Esophagus squamous epithelium (tissue), 5 donors: Measurements from ENCODE around the gene TANC1. TPM values are rescaled to one million over a fixed set of nuclear protein-coding genes. Genes with fewer than 3 reads are reported as not detected.

Experiments
- DNase-seq: peaks from one replicate; lab custom pipeline; 2025; lab: John Stamatoyannopoulos, UW
- H3K27ac ChIP-seq, 4 donors: fragments of 200-600 bp; sonication (generic); one replicate each; pipeline ENCODE4 v1.5.1; 2016 to 2019; ENCODE audit warnings: mild to moderate bottlenecking in 1 of 4
- H3K27me3 ChIP-seq, 4 donors: fragments of 200-600 bp; sonication (generic); 1 replicate in 3 of 4; 2 replicates in 1 of 4; pipeline versions ENCODE4 v1.5.1 to v1.6.0; 2017 to 2021; ENCODE audit warnings: antibody characterized with exemption in 1 of 4
- H3K36me3 ChIP-seq, 3 donors: fragments of 200-600 bp; sonication (generic); one replicate each; pipeline ENCODE4 v1.5.1; 2016 to 2019
- H3K4me1 ChIP-seq, 3 donors: fragments of 200-600 bp; sonication (generic); one replicate each; pipeline ENCODE4 v1.5.1; 2017 to 2019
- H3K4me3 ChIP-seq, 4 donors: fragments of 200-600 bp; sonication (generic); 1 replicate in 3 of 4; 2 replicates in 1 of 4; pipeline ENCODE4 v1.5.1; 2016 to 2019; ENCODE audit warnings: mild to moderate bottlenecking in 2 of 4, moderate library complexity in 1 of 4
- H3K9me3 ChIP-seq, 3 donors: fragments of 200-600 bp; sonication (generic); one replicate each; pipeline ENCODE4 v1.5.1; 2016 to 2019
- POLR2A ChIP-seq, 4 donors: fragments of 450-650 bp; IDR thresholded peaks; one replicate each; pipeline ENCODE4 v1.6.1; 2017; ENCODE audit warnings: antibody characterized with exemption in 4 of 4, mild to moderate bottlenecking in 4 of 4, moderate library complexity in 3 of 4
- WGBS, 2 donors: methylation state at CpG; one replicate each; pipeline ENCODE4 v1.1.5; 2018; 5-methylcytosine and 5-hydroxymethylcytosine counted together
- intact Hi-C: fragments of 100-400 bp; cut with DNase I; formaldehyde crosslinking; loops from one replicate; pipeline ENCODE4 v1.15.0; 2022
- total RNA-seq, 4 donors: library from RNA; depleted of rRNA; stranded (reverse); fragments of >200 nt; gene quantifications; one replicate each; pipeline ENCODE4 v1.1.0, GENCODE V29; 2016
- TF ChIP-seq, protein P1 (sequence below), 6 experiments: fragments of 450-650 bp in 4 of 6; fragments of 200-600 bp in 2 of 6; sonication (generic) in 2 of 6; IDR thresholded peaks; one replicate each; pipeline ENCODE4 v1.5.1; 2016 to 2019; ENCODE audit warnings: antibody characterized with exemption in 6 of 6, mild to moderate bottlenecking in 4 of 6, moderate library complexity in 4 of 6
- donor health status: DM: yes; HTN: yes; CAD: no.

Gene TANC1
- total RNA-seq, 4 donors from 2014 or later: 29.4 to 54.5 (median 42.2) TPM

DNA sequence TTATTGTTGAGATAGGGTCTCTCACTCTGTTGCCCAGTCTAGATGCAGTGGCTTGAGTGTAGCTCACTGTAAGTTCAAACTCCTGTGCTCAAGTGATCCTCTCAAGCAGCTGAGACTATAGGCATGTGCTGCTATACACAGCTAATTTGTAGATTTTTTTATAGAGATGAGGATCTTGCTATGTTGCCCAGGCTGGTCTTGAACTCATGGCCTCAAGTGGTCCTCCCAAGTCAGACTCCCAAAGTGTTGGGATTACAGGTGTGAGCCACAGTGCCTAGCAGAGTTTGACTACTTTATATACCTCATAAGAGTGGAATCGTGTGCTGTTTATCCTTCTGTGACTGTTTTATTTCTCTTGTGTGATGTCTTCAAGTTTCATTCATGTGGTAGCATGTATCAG lies 60.3 kb downstream of the TANC1 start:
- no peaks in the 10 kb centered on the region for H3K27me3 ChIP-seq
- no peaks in the 10 kb centered on the region for H3K9me3 ChIP-seq
- H3K4me1 ChIP-seq: peaks cover 9 to 44% (median 22%) of the 10 kb centered on the region in 3 donors
- intact Hi-C loops: no loop called here
- no peak overlapping the region for H3K4me3 ChIP-seq
- no peak overlapping the region for H3K27ac ChIP-seq
- no peak for TF ChIP-seq POLR2A (IDR thresholded peaks at IDR 0.05)
- TF ChIP-seq, protein P1, sequence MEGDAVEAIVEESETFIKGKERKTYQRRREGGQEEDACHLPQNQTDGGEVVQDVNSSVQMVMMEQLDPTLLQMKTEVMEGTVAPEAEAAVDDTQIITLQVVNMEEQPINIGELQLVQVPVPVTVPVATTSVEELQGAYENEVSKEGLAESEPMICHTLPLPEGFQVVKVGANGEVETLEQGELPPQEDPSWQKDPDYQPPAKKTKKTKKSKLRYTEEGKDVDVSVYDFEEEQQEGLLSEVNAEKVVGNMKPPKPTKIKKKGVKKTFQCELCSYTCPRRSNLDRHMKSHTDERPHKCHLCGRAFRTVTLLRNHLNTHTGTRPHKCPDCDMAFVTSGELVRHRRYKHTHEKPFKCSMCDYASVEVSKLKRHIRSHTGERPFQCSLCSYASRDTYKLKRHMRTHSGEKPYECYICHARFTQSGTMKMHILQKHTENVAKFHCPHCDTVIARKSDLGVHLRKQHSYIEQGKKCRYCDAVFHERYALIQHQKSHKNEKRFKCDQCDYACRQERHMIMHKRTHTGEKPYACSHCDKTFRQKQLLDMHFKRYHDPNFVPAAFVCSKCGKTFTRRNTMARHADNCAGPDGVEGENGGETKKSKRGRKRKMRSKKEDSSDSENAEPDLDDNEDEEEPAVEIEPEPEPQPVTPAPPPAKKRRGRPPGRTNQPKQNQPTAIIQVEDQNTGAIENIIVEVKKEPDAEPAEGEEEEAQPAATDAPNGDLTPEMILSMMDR (IDR thresholded peaks at IDR 0.05): no peak
- H3K36me3 ChIP-seq: no peaks in the 10 kb centered on the region
- DNase-seq: no peak
- 50 to 88% methylated on average over 1 of the region's 1 CpG for WGBS, 2 donors

DNA sequence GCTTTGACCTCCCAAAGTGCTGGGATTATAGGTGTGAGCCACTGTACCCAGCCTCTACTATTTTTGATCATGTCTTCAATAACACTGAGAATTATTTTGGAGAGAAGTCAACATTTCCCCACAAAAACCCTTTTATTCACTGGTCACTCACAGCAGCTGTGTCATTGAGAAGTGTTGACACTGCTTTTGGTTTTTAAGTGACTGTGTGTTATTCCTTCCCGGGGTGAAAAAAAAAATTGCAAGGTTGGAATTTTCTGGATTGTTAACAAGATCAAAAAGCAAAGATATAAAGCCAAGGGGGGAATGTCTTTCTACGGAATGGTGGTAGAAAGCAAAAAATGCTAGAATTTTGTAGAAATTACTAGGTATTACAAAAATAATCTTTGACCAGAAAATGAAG lies 61.5 kb downstream of the TANC1 start:
- H3K27me3 ChIP-seq: no peaks in the 10 kb centered on the region
- TF ChIP-seq, protein P1 (IDR thresholded peaks at IDR 0.05): no peak
- TF ChIP-seq POLR2A (IDR thresholded peaks at IDR 0.05): no peak
- H3K4me1 ChIP-seq: peaks cover 9 to 56% (median 27%) of the 10 kb centered on the region in 3 donors
- intact Hi-C loops: loop anchor here (5.0 kb wide), 1 partner anchor 82 kb away; no protein-coding TSS in a partner anchor
- no peak overlapping the region for H3K4me3 ChIP-seq
- H3K27ac ChIP-seq: peak overlapping the region in 3 of 4 donors; percentile 17 to 73 (median 68)
- WGBS, 2 donors: 67 to 68% methylated on average over 2 of the region's 2 CpGs
- no peak for DNase-seq
- no peaks in the 10 kb centered on the region for H3K36me3 ChIP-seq
- no peaks in the 10 kb centered on the region for H3K9me3 ChIP-seq

DNA sequence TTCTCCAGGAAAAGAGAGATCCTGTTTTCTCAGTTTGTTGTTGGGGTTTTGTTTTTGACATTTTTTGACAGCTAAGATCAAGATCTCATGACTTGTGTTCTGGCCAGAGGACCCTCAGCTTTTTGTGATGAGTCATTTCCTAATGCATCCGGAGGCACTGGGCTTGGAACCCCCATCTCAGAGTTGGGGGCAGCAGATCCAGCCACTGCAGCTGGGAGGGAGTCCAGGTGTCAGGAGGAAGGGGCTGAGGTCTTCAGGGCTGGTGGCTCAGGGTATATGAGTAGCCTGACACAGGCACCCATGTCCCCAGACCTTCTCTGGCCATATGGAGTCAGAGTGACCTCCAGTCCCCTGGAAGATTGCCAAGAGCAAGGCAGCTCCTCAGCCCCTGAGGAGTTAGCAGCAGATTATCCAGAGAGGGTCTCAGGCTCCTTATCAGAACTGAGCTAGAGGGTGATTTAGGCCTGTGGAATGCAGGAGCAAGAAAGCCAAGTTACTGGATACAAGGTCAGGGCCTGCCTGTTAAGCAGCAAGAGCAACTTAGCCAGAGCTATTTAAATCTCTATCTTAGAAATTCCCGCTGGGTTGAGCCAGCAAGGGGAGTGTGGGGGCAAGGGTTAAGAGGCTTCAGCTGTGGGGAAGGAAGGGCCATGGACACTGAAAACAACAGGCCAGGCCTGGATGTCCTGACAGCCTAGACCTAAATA lies 62.4 kb downstream of the TANC1 start:
- Histone ChIP-seq H3K4me3 (no peak overlapping the region), H3K9me3 (no peaks in the 10 kb centered on the region), H3K27ac (peak overlapping the region; percentile 38 to 85 (median 70)), H3K36me3 (no peaks in the 10 kb centered on the region), H3K4me1 (peaks cover 9 to 63% (median 30%) of the 10 kb centered on the region in 3 donors), H3K27me3 (no peaks in the 10 kb centered on the region)
- 30 to 43% methylated on average over 1 to 2 of the region's 2 CpGs for WGBS, 2 donors
- intact Hi-C loops: loop anchor here (5.0 kb wide), 1 partner anchor 81 kb away; no protein-coding TSS in a partner anchor
- no peak for DNase-seq
- TF ChIP-seq POLR2A (IDR thresholded peaks at IDR 0.05): no peak
- TF ChIP-seq, protein P1 (IDR thresholded peaks at IDR 0.05): no peak

DNA sequence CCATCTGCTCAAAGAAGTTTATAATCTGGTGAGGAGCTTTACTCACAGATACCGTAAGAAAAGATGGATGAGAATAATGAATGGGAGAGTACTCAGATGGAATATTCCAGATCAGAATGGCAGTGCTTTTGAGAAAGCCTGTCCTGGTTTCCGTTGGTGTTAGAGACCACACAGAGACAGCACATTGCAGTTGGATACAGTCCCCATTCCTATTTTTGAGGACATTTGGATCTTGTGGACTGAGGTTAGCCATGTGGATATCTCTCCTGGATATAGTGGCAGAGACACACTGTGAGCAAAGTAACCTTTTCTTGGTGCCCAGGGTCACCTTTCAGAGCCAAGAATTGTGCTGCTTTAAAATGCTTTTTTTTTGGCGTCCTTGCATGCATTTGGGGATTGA lies 63.7 kb downstream of the TANC1 start:
- H3K9me3 ChIP-seq: no peaks in the 10 kb centered on the region
- intact Hi-C loops: loop anchor here (5.0 kb wide), 1 partner anchor 80 kb away; no protein-coding TSS in a partner anchor
- H3K4me3 ChIP-seq: no peak overlapping the region
- WGBS, 2 donors: 55 to 58% methylated on average over 3 of the region's 3 CpGs
- no peak for TF ChIP-seq POLR2A (IDR thresholded peaks at IDR 0.05)
- TF ChIP-seq, protein P1 (IDR thresholded peaks at IDR 0.05): no peak
- no peak for DNase-seq
- H3K36me3 ChIP-seq: no peaks in the 10 kb centered on the region
- peaks cover 9 to 64% (median 31%) of the 10 kb centered on the region in 3 donors for H3K4me1 ChIP-seq
- peak overlapping the region in 2 of 4 donors; percentile 8 to 68 for H3K27ac ChIP-seq
- no peaks in the 10 kb centered on the region for H3K27me3 ChIP-seq

DNA sequence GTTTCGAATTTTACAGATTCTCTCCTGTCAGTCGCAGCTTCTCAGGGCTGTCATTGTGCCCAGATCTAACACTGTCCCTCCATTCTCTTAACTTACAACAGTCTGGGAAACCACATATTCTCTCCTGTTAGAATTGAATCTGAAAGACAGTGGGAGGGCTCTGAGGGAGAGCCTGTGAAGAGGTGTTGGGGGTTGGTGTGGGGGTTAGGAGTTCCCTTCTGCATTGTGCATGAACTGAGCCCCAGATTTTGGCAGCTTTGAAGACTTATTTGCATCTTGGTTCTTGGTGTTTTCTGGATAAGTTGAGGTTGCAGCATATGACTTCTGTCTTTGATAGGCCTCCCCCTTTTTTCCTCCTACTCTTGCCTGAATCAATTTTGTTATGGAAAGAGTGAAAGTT lies 64.1 kb downstream of the TANC1 start:
- WGBS, 2 donors: 77% methylated on average over 2 of the region's 2 CpGs; no CpG with 5 or more reads in 1 of the 2 donors
- no peak for DNase-seq

More for the DNA sequence above, 64.1 kb downstream of the TANC1 start:
- intact Hi-C loops: loop anchor here (5.0 kb wide), 1 partner anchor 80 kb away; no protein-coding TSS in a partner anchor
- H3K36me3 ChIP-seq: no peaks in the 10 kb centered on the region
- H3K27me3 ChIP-seq: no peaks in the 10 kb centered on the region
- H3K4me1 ChIP-seq: peaks cover 9 to 64% (median 31%) of the 10 kb centered on the region in 3 donors
- no peak for TF ChIP-seq POLR2A (IDR thresholded peaks at IDR 0.05)
- TF ChIP-seq, protein P1 (IDR thresholded peaks at IDR 0.05): no peak
- H3K4me3 ChIP-seq: no peak overlapping the region
- H3K27ac ChIP-seq: no peak overlapping the region
- no peaks in the 10 kb centered on the region for H3K9me3 ChIP-seq
